Activated CD4-positive, alpha-beta T cell treated with anti-CD3 and anti-CD28 coated beads, Interleukin-2, amount 10 ng/mL, durations not matched to agents 24 days and 14 days (primary cell): ENCODE data around the gene VN1R5. TPM values are rescaled to one million over a fixed set of nuclear protein-coding genes. Genes with fewer than 3 reads are reported as not detected.

Experiments
- DNase-seq: peaks from one replicate; pipeline ENCODE4 v3.0.0; 2022
- H3K27ac Mint-ChIP-seq: one replicate; pipeline ENCODE4 v1.8.0; 2022; ENCODE audit warnings: mild to moderate bottlenecking, mixed read lengths
- H3K27me3 Mint-ChIP-seq: one replicate; pipeline ENCODE4 v1.8.0; 2022; ENCODE audit warnings: mixed read lengths
- H3K36me3 Mint-ChIP-seq: one replicate; pipeline ENCODE4 v1.8.0; 2022; ENCODE audit warnings: low read depth, mild to moderate bottlenecking, mixed read lengths
- H3K4me1 Mint-ChIP-seq: one replicate; pipeline ENCODE4 v1.8.0; 2021; ENCODE audit warnings: mixed read lengths
- H3K4me3 Mint-ChIP-seq: one replicate; pipeline ENCODE4 v1.8.0; 2022; ENCODE audit warnings: mild to moderate bottlenecking, moderate library complexity, mixed read lengths
- H3K9me3 Mint-ChIP-seq: one replicate; pipeline ENCODE4 v1.8.0; 2021; ENCODE audit warnings: mixed read lengths
- intact Hi-C: fragments of 100-400 bp; cut with micrococcal nuclease; formaldehyde crosslinking; loops from one replicate; pipeline ENCODE4 v1.15.1; 2023
- total RNA-seq: library from RNA; stranded (reverse); gene quantifications from 2 replicates; pipeline ENCODE4 v1.2.3, GENCODE V29; 2022

VN1R5 gene
- total RNA-seq, 1 donor from 2014 or later: not detected

- Mint-ChIP-seq H3K4me1 (peaks cover 4% of the 10 kb centered on the region), H3K9me3 (no peaks in the 10 kb centered on the region), H3K27me3 (no peaks in the 10 kb centered on the region), H3K4me3 (no peak overlapping the region), H3K27ac (no peak overlapping the region), H3K36me3 (peaks cover 13% of the 10 kb centered on the region)
- no peak for DNase-seq
- intact Hi-C loops: no loop called here
These were observed 44.0 kb downstream of the VN1R5 start for GRCh38 chr1:247299723-247300381.

DNA sequence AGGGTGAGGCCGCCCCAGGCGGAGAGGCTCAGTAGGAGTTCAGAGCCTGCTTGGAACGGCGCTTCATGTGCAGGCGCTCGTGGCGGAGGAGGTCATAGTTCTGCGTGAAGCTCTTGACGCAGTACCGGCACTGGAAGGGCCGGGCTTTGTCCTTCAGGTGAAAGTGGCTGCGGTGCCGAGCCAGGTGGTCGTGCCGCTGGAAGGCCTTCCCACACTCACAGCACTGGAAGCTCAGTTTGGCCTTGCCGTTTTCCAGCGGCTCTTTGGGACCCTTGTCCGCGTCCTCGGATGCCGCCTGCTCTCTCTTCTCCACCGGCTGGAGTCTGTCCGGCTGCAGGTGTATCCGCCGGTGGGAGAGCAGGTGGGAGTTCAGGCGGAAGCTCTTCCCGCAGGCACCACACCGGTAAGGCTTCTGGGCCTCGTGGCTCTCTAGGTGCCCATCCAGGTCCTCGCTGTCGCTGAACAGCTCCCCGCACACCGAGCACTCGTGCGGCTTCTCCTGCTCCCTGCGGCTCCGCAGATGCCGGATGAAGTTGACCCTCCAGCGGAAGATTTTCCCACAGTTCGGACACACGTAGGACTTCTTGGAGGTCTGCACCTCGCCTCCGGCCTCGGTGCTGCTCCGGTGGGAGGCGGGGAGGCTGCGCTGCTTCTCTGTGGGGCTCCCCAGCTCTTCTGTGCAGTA is 44.8 kb downstream of the VN1R5 start:
- Mint-ChIP-seq H3K4me3 (no peak overlapping the region), H3K9me3 (no peaks in the 10 kb centered on the region), H3K27me3 (no peaks in the 10 kb centered on the region), H3K36me3 (peaks cover 14% of the 10 kb centered on the region), H3K4me1 (peaks cover 4% of the 10 kb centered on the region), H3K27ac (no peak overlapping the region)
- DNase-seq: no peak
- intact Hi-C loops: no loop called here

DNA sequence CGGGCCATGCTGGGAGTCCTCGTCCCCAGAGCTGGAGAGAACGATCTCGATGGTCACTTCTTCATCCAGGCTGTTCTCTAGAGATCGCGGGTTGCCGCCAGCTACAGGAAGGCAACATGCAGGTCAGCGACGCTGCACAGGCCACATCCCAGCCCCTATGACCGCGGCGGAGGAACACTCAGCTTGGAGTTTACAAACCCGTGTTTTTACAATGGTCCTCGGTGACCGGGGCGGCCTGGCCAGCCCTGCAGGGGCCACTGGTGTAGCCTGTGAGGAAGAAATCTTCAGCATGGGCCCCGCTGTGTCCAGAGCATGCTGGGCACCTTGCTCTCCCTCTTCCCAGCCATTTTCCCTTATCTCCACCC is 45.3 kb downstream of the VN1R5 start:
- Mint-ChIP-seq H3K27me3 (no peaks in the 10 kb centered on the region), H3K9me3 (no peaks in the 10 kb centered on the region), H3K4me3 (no peak overlapping the region), H3K27ac (no peak overlapping the region), H3K4me1 (peaks cover 4% of the 10 kb centered on the region), H3K36me3 (peaks cover 16% of the 10 kb centered on the region)
- intact Hi-C loops: no loop called here
- no peak for DNase-seq

GRCh38 chr1:247303216-247303615 is 47.3 kb downstream of the VN1R5 start:
- Mint-ChIP-seq H3K4me3 (no peak overlapping the region), H3K27ac (no peak overlapping the region), H3K27me3 (no peaks in the 10 kb centered on the region), H3K4me1 (no peaks in the 10 kb centered on the region), H3K36me3 (peaks cover 18% of the 10 kb centered on the region), H3K9me3 (no peaks in the 10 kb centered on the region)
- intact Hi-C loops: no loop called here
- DNase-seq: no peak

GRCh38 chr1:247304031-247304430 is 48.2 kb downstream of the VN1R5 start:
- no peaks in the 10 kb centered on the region for H3K9me3 Mint-ChIP-seq
- intact Hi-C loops: no loop called here
- H3K4me3 Mint-ChIP-seq: no peak overlapping the region
- H3K36me3 Mint-ChIP-seq: peaks cover 18% of the 10 kb centered on the region
- H3K27me3 Mint-ChIP-seq: no peaks in the 10 kb centered on the region
- no peak for DNase-seq
- no peaks in the 10 kb centered on the region for H3K4me1 Mint-ChIP-seq
- no peak overlapping the region for H3K27ac Mint-ChIP-seq

Other genes with a start within 250 kb of the VN1R5 start
- gene ZNF695, start 248.0 kb upstream of the VN1R5 start, total RNA-seq: 0.65 and 0.95 TPM in 2 replicates
- gene ZNF670, start 177.3 kb upstream of the VN1R5 start, total RNA-seq: 2.8 TPM in 2 replicates
- 6.2 and 6.7 TPM in 2 replicates for gene ZNF669, start 151.7 kb upstream of the VN1R5 start, total RNA-seq
- 14.9 and 18.5 TPM in 2 replicates for gene ZNF124, start 84.1 kb upstream of the VN1R5 start, total RNA-seq
- 14.2 and 15.7 TPM in 2 replicates for gene ZNF496, start 75.8 kb downstream of the VN1R5 start, total RNA-seq
- 0.14 and 0.16 TPM in 2 replicates for gene NLRP3, start 160.1 kb downstream of the VN1R5 start, total RNA-seq
- not detected in 2 replicates for gene OR2B11, start 202.0 kb downstream of the VN1R5 start, total RNA-seq